ENCODE data around the gene CCDC175. TPM values are rescaled to one million over a fixed set of nuclear protein-coding genes. Genes with fewer than 3 reads are reported as not detected.

CCDC175 gene
- total RNA-seq (not detected in 2 replicates), polyA plus RNA-seq (not detected in 2 replicates)

GRCh38 chr14:59576332-59577294 is at the start of gene CCDC175:
Gene CCDC175, minus strand, starts transcription at chr14:59576812. Its CDS starts 37 bp downstream, at chr14:59576775.
- Histone ChIP-seq H3K27me3 (no peaks in the 10 kb centered on the region), H3K9me3 (ENCODE audit: low read depth) (no peaks in the 10 kb centered on the region), H3K27ac (no peak within 1 kb of the TSS), H3K4me1 (ENCODE audit: low read depth) (no peaks in the 10 kb centered on the region), H3K36me3 (no peaks in the 10 kb centered on the region), H3K4me3 (peak within 1 kb of the TSS; percentile 38)
- DNase-seq (ENCODE audit: low read depth in 1 of 2, low spot score in 1 of 2) = peak; percentile 85 to 98
- TF ChIP-seq CTCF (IDR thresholded peaks at IDR 0.05; ENCODE audit: low read depth, low read length) = peak; percentile 87

- Histone ChIP-seq H3K27ac (no peak overlapping the region), H3K36me3 (no peaks in the 10 kb centered on the region), H3K27me3 (peaks cover 15% of the 10 kb centered on the region), H3K4me1 (ENCODE audit: low read depth) (no peaks in the 10 kb centered on the region), H3K4me3 (no peak overlapping the region), H3K9me3 (ENCODE audit: low read depth) (no peaks in the 10 kb centered on the region)
- no peak for DNase-seq (ENCODE audit: low read depth in 1 of 2, low spot score in 1 of 2)
- TF ChIP-seq CTCF (IDR thresholded peaks at IDR 0.05; ENCODE audit: low read depth, low read length) = no peak
These were observed 46.0 kb upstream of the CCDC175 start for GRCh38 chr14:59622631-59623030.

GRCh38 chr14:59619061-59619460 is 42.4 kb upstream of the CCDC175 start:
- TF ChIP-seq CTCF (IDR thresholded peaks at IDR 0.05; ENCODE audit: low read depth, low read length) = no peak
- Histone ChIP-seq H3K4me3 (no peak overlapping the region), H3K27me3 (no peaks in the 10 kb centered on the region), H3K4me1 (ENCODE audit: low read depth) (no peaks in the 10 kb centered on the region), H3K36me3 (no peaks in the 10 kb centered on the region), H3K9me3 (ENCODE audit: low read depth) (no peaks in the 10 kb centered on the region), H3K27ac (no peak overlapping the region)
- no peak for DNase-seq (ENCODE audit: low read depth in 1 of 2, low spot score in 1 of 2)

GRCh38 chr14:59601056-59601455 is 24.4 kb upstream of the CCDC175 start:
- no peak overlapping the region for H3K27ac ChIP-seq
- TF ChIP-seq CTCF (IDR thresholded peaks at IDR 0.05; ENCODE audit: low read depth, low read length) = no peak
- no peaks in the 10 kb centered on the region for H3K27me3 ChIP-seq
- H3K4me1 ChIP-seq (ENCODE audit: low read depth) = no peaks in the 10 kb centered on the region
- no peak for DNase-seq (ENCODE audit: low read depth in 1 of 2, low spot score in 1 of 2)
- no peaks in the 10 kb centered on the region for H3K36me3 ChIP-seq
- H3K4me3 ChIP-seq = no peak overlapping the region
- H3K9me3 ChIP-seq (ENCODE audit: low read depth) = no peaks in the 10 kb centered on the region

- H3K27ac ChIP-seq = no peak overlapping the region
- no peaks in the 10 kb centered on the region for H3K9me3 ChIP-seq (ENCODE audit: low read depth)
- no peaks in the 10 kb centered on the region for H3K4me1 ChIP-seq (ENCODE audit: low read depth)
- no peak for TF ChIP-seq CTCF (IDR thresholded peaks at IDR 0.05; ENCODE audit: low read depth, low read length)
- H3K27me3 ChIP-seq = no peaks in the 10 kb centered on the region
- no peak overlapping the region for H3K4me3 ChIP-seq
- H3K36me3 ChIP-seq = no peaks in the 10 kb centered on the region
- DNase-seq (ENCODE audit: low read depth in 1 of 2, low spot score in 1 of 2) = no peak
These were observed 23.8 kb upstream of the CCDC175 start for GRCh38 chr14:59600211-59600945.
